HEK293 (cell line): ENCODE results near the gene PTMA.

ENCODE experiments used
- CTCF ChIA-PET: fragments of 350-600 bp; formaldehyde crosslinking; extraction: SDS; loops from one replicate; lab custom pipeline; 2021; ENCODE audit warnings: antibody characterized with exemption; lab: Yijun Ruan, JAX
- POLR2A ChIA-PET: fragments of 300-600 bp; formaldehyde crosslinking; extraction: SDS; loops from one replicate; lab custom pipeline; 2020; ENCODE audit warnings: antibody characterized with exemption, inconsistent platforms; lab: Yijun Ruan, JAX
- H3K27ac ChIP-seq: fragments of 200-500 bp; sonication (Bioruptor generic); 2 replicates; pipeline ENCODE4 v1.5.1; 2014; ENCODE audit warnings: low read depth, low read length, control low read depth, inconsistent platforms; ENCODE audit errors: extremely low read depth
- H3K36me3 ChIP-seq, 2 experiments: fragments of 200-500 bp in 1 of 2; sonication (Bioruptor generic) in 1 of 2; 1 replicate in 1 of 2; 2 replicates in 1 of 2; pipeline ENCODE4 v1.5.1; 2014 to 2017; ENCODE audit warnings: inconsistent platforms in 2 of 2, low read length in 2 of 2; ENCODE audit not compliant: control insufficient read depth in 2 of 2, insufficient read depth in 1 of 2
- H3K4me1 ChIP-seq: fragments of 200-500 bp; sonication (Bioruptor generic); 2 replicates; pipeline ENCODE4 v1.5.1; 2014; ENCODE audit warnings: mild to moderate bottlenecking, low read length, inconsistent platforms; ENCODE audit not compliant: control insufficient read depth, insufficient read depth
- H3K4me3 ChIP-seq: 2 replicates; pipeline ENCODE4 v1.5.1; 2011; ENCODE audit warnings: low read depth, mild to moderate bottlenecking, control low read depth, low read length, moderate library complexity
- H3K9me3 ChIP-seq: fragments of 200-500 bp; sonication (Bioruptor generic); 2 replicates; pipeline ENCODE4 v1.5.1; 2014; ENCODE audit warnings: low read depth, low read length, inconsistent platforms; ENCODE audit not compliant: control insufficient read depth, insufficient read depth
- GLIS1 ChIP-seq: fragments of 450-650 bp; formaldehyde crosslinking; IDR thresholded peaks from 2 replicates; pipeline ENCODE4 v1.5.1; 2016; ENCODE audit warnings: missing biosample characterization, missing genetic modification characterization
- HOXA7 ChIP-seq: sonication (generic); formaldehyde crosslinking; IDR thresholded peaks from 2 replicates; pipeline ENCODE4 v1.8.1; 2022; ENCODE audit warnings: missing genetic modification reagents, borderline replicate concordance
- HOXD13 ChIP-seq: sonication (generic); formaldehyde crosslinking; IDR thresholded peaks from 2 replicates; pipeline ENCODE4 v1.8.0; 2022; ENCODE audit warnings: missing genetic modification reagents, borderline replicate concordance
- KLF16 ChIP-seq: fragments of 450-650 bp; formaldehyde crosslinking; IDR thresholded peaks from 2 replicates; pipeline ENCODE4 v1.5.1; 2017; ENCODE audit warnings: missing biosample characterization, missing genetic modification characterization
- OSR2 ChIP-seq: fragments of 450-650 bp; formaldehyde crosslinking; IDR thresholded peaks from 2 replicates; pipeline ENCODE4 v1.5.1; 2016; ENCODE audit warnings: missing biosample characterization, missing genetic modification characterization
- RBAK ChIP-seq: fragments of 450-650 bp; formaldehyde crosslinking; IDR thresholded peaks from 2 replicates; pipeline ENCODE4 v1.5.1; 2016; ENCODE audit warnings: missing biosample characterization, missing genetic modification characterization
- SCRT2 ChIP-seq: fragments of 450-650 bp; formaldehyde crosslinking; IDR thresholded peaks from 2 replicates; pipeline ENCODE4 v1.5.1; 2016; ENCODE audit warnings: missing biosample characterization, missing genetic modification characterization
- ZBTB17 ChIP-seq: fragments of 450-650 bp; formaldehyde crosslinking; IDR thresholded peaks from 2 replicates; pipeline ENCODE4 v1.5.1; 2016; ENCODE audit warnings: missing biosample characterization, missing genetic modification characterization
- ZFP69B ChIP-seq: fragments of 450-650 bp; formaldehyde crosslinking; IDR thresholded peaks from 2 replicates; pipeline ENCODE4 v1.5.1; 2016; ENCODE audit warnings: missing biosample characterization, missing genetic modification characterization
- ZIC2 ChIP-seq: fragments of 450-650 bp; formaldehyde crosslinking; IDR thresholded peaks from 2 replicates; pipeline ENCODE4 v1.5.1; 2016; ENCODE audit warnings: missing biosample characterization, missing genetic modification characterization
- ZNF121 ChIP-seq: fragments of 450-650 bp; formaldehyde crosslinking; IDR thresholded peaks from 2 replicates; pipeline ENCODE4 v1.5.1; 2016; ENCODE audit warnings: missing biosample characterization, missing genetic modification characterization
- ZNF138 ChIP-seq: fragments of 450-650 bp; formaldehyde crosslinking; IDR thresholded peaks from 2 replicates; pipeline ENCODE4 v1.5.1; 2016; ENCODE audit warnings: missing biosample characterization, missing genetic modification characterization, borderline replicate concordance
- ZNF140 ChIP-seq: fragments of 450-650 bp; formaldehyde crosslinking; IDR thresholded peaks from 2 replicates; pipeline ENCODE4 v1.5.1; 2016; ENCODE audit warnings: missing biosample characterization, missing genetic modification characterization
- ZNF19 ChIP-seq: fragments of 450-650 bp; formaldehyde crosslinking; IDR thresholded peaks from 2 replicates; pipeline ENCODE4; 2016; ENCODE audit warnings: missing biosample characterization, missing genetic modification characterization, low read depth
- ZNF23 ChIP-seq: fragments of 450-650 bp; formaldehyde crosslinking; IDR thresholded peaks from 2 replicates; pipeline ENCODE4 v1.5.1; 2016; ENCODE audit warnings: missing biosample characterization, missing genetic modification characterization, borderline replicate concordance
- ZNF350 ChIP-seq: fragments of 450-650 bp; formaldehyde crosslinking; IDR thresholded peaks from 2 replicates; pipeline ENCODE4 v1.5.0; 2017; ENCODE audit warnings: missing biosample characterization, mild to moderate bottlenecking, missing genetic modification characterization
- ZNF354C ChIP-seq: fragments of 450-650 bp; formaldehyde crosslinking; IDR thresholded peaks from 2 replicates; pipeline ENCODE4 v1.5.1; 2016; ENCODE audit warnings: missing biosample characterization, missing genetic modification characterization, low read depth, borderline replicate concordance
- ZNF37A ChIP-seq: fragments of 450-650 bp; IDR thresholded peaks from 2 replicates; pipeline ENCODE4 v1.5.1; 2018; ENCODE audit warnings: missing biosample characterization, missing genetic modification characterization
- ZNF391 ChIP-seq: fragments of 450-650 bp; formaldehyde crosslinking; IDR thresholded peaks from 2 replicates; pipeline ENCODE4 v1.5.1; 2016; ENCODE audit warnings: low read depth, missing biosample characterization, missing genetic modification characterization, borderline replicate concordance
- ZNF404 ChIP-seq: fragments of 450-650 bp; formaldehyde crosslinking; IDR thresholded peaks from 2 replicates; pipeline ENCODE4 v1.5.1; 2017; ENCODE audit warnings: missing biosample characterization, missing genetic modification characterization
- ZNF426 ChIP-seq: fragments of 450-650 bp; formaldehyde crosslinking; IDR thresholded peaks from 2 replicates; pipeline ENCODE4 v1.5.1; 2017; ENCODE audit warnings: missing biosample characterization, missing genetic modification characterization, mild to moderate bottlenecking, inconsistent platforms, moderate library complexity
- ZNF473 ChIP-seq: fragments of 450-650 bp; formaldehyde crosslinking; IDR thresholded peaks from 2 replicates; pipeline ENCODE4 v1.5.1; 2017; ENCODE audit warnings: missing biosample characterization, missing genetic modification characterization
- ZNF488 ChIP-seq: fragments of 450-650 bp; formaldehyde crosslinking; IDR thresholded peaks from 2 replicates; pipeline ENCODE4 v1.5.1; 2016; ENCODE audit warnings: missing biosample characterization, missing genetic modification characterization
- ZNF530 ChIP-seq: fragments of 450-650 bp; formaldehyde crosslinking; IDR thresholded peaks from 2 replicates; pipeline ENCODE4 v1.5.1; 2016; ENCODE audit warnings: low read depth, missing biosample characterization, missing genetic modification characterization
- ZNF548 ChIP-seq: fragments of 450-650 bp; formaldehyde crosslinking; IDR thresholded peaks from 2 replicates; pipeline ENCODE4 v1.5.1; 2016; ENCODE audit warnings: missing biosample characterization, missing genetic modification characterization
- ZNF621 ChIP-seq: fragments of 450-650 bp; formaldehyde crosslinking; IDR thresholded peaks from 2 replicates; pipeline ENCODE4 v1.5.1; 2017; ENCODE audit warnings: missing biosample characterization, missing genetic modification characterization
- ZNF670 ChIP-seq: fragments of 450-650 bp; formaldehyde crosslinking; IDR thresholded peaks from 2 replicates; pipeline ENCODE4 v1.5.1; 2016; ENCODE audit warnings: missing biosample characterization, missing genetic modification characterization, low read depth
- ZNF704 ChIP-seq: fragments of 450-650 bp; formaldehyde crosslinking; IDR thresholded peaks from 2 replicates; pipeline ENCODE4 v1.5.1; 2016; ENCODE audit warnings: missing biosample characterization, missing genetic modification characterization
- ZNF76 ChIP-seq: fragments of 450-650 bp; formaldehyde crosslinking; IDR thresholded peaks from 2 replicates; pipeline ENCODE4; 2016; ENCODE audit warnings: low read depth, missing biosample characterization, missing genetic modification characterization, borderline replicate concordance
- ZNF768 ChIP-seq: fragments of 450-650 bp; formaldehyde crosslinking; IDR thresholded peaks from 2 replicates; pipeline ENCODE4 v1.5.1; 2018; ENCODE audit warnings: missing biosample characterization, mild to moderate bottlenecking, missing genetic modification characterization
- ZNF776 ChIP-seq: fragments of 450-650 bp; formaldehyde crosslinking; IDR thresholded peaks from 2 replicates; pipeline ENCODE4 v1.5.0; 2017; ENCODE audit warnings: missing biosample characterization, missing genetic modification characterization, borderline replicate concordance
- ZNF777 ChIP-seq: fragments of 450-650 bp; formaldehyde crosslinking; IDR thresholded peaks from 2 replicates; pipeline ENCODE4 v1.5.1; 2017; ENCODE audit warnings: missing biosample characterization, missing genetic modification characterization, borderline replicate concordance
- ZNF843 ChIP-seq: fragments of 450-650 bp; formaldehyde crosslinking; IDR thresholded peaks from 2 replicates; pipeline ENCODE4 v1.5.1; 2016; ENCODE audit warnings: missing biosample characterization, missing genetic modification characterization
- ZSCAN30 ChIP-seq: fragments of 450-650 bp; IDR thresholded peaks from 2 replicates; pipeline ENCODE4 v1.5.1; 2018; ENCODE audit warnings: missing biosample characterization, mild to moderate bottlenecking, missing genetic modification characterization, moderate library complexity
- TF ChIP-seq, protein P1 (sequence below): fragments of 450-650 bp; formaldehyde crosslinking; IDR thresholded peaks from 2 replicates; pipeline ENCODE4 v1.5.1; 2016; ENCODE audit warnings: missing biosample characterization, missing genetic modification characterization

The PTMA gene

GRCh38 chr2:231709981-231710798, 1.9 kb downstream of the PTMA start (continued):
- TF ChIP-seq, protein P1, sequence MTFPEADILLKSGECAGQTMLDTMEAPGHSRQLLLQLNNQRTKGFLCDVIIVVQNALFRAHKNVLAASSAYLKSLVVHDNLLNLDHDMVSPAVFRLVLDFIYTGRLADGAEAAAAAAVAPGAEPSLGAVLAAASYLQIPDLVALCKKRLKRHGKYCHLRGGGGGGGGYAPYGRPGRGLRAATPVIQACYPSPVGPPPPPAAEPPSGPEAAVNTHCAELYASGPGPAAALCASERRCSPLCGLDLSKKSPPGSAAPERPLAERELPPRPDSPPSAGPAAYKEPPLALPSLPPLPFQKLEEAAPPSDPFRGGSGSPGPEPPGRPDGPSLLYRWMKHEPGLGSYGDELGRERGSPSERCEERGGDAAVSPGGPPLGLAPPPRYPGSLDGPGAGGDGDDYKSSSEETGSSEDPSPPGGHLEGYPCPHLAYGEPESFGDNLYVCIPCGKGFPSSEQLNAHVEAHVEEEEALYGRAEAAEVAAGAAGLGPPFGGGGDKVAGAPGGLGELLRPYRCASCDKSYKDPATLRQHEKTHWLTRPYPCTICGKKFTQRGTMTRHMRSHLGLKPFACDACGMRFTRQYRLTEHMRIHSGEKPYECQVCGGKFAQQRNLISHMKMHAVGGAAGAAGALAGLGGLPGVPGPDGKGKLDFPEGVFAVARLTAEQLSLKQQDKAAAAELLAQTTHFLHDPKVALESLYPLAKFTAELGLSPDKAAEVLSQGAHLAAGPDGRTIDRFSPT (tag by site-specific recombination): no peak
- TF ChIP-seq HOXD13 (CRISPR knock-in tag) (no peak; the same call in 1 of the 2 replicates), ZNF426 (no peak; the same call in 1 of the 2 replicates), ZNF488 (tag by site-specific recombination) (no peak), ZNF670 (tag by site-specific recombination) (no peak), ZNF350 (tag by site-specific recombination) (no peak), OSR2 (tag by site-specific recombination) (no peak), HOXA7 (CRISPR knock-in tag) (no peak; the same call in 1 of the 2 replicates), ZNF776 (no peak), SCRT2 (tag by site-specific recombination) (peak; percentile 77), ZSCAN30 (peak; percentile 48; the same call in 1 of the 2 replicates), ZNF354C (tag by site-specific recombination) (no peak), ZNF19 (tag by site-specific recombination) (no peak), ZNF404 (tag by site-specific recombination) (no peak), ZNF548 (tag by site-specific recombination) (no peak), ZNF23 (no peak), RBAK (tag by site-specific recombination) (no peak), ZBTB17 (peak; percentile 61), ZNF37A (tag by site-specific recombination) (no peak), ZNF138 (tag by site-specific recombination) (no peak)

DNA sequence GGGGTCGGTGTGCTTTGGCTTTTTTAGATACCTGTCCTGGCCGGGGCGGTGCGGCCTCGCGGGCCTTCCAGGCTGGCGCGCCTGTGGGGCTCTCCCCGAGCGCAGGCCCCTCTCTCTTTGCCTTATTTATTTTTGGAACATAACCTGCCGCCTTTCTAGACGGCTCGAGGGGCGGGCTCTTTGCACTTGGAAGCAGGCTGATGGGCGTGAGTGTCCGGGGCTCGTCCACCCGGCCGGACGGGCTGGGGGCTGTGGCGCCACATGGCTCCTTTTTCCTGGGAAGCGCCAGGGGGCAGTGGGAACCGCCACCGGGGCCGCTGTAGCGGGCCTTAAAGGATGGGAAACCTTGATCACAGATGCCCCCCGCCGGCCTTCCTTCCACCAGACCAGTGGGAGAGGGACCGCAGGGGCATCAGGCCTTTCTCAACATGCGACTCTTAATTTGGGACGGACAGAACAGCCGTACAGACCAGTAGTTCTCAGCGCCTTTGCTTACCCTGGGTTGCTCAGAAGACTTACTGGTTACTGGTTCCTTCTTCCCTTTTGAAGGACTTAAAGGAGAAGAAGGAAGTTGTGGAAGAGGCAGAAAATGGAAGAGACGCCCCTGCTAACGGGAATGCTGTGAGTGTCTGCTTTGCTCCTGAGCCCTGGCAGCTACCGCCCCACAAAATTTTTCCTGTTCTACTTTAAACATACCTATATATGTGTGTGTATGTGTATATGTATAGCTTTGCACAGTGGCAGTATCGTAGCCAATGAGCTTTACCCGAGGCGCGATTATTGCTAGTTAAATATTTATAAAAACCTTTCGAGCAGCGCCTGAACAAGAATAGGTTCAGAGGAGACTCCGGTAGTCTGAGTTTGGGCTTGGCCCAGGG, 2.7 kb downstream of the PTMA start:
- Histone ChIP-seq H3K4me3 (peak overlapping the region; percentile 94), H3K9me3 (no peaks in the 10 kb centered on the region), H3K4me1 (peaks cover 10% of the 10 kb centered on the region), H3K36me3 (peaks cover 6 to 54% of the 10 kb centered on the region in 2 experiments; a peak in 2 of 3 replicates), H3K27ac (peak overlapping the region; percentile 96)
- POLR2A ChIA-PET: no interaction called here
- CTCF ChIA-PET: interaction anchor here (0.7 to 1.8 kb wide), 5 partner anchors 34 to 101 kb away, joined by 3 to 10 read pairs (median 6); no protein-coding TSS in a partner anchor
- no peak for TF ChIP-seq ZNF121
- TF ChIP-seq ZNF530 (tag by site-specific recombination): no peak
- no peak for TF ChIP-seq ZNF704
- TF ChIP-seq ZFP69B: no peak
- TF ChIP-seq ZNF621 (tag by site-specific recombination): no peak
- no peak for TF ChIP-seq ZNF843 (tag by site-specific recombination)
- TF ChIP-seq ZNF76 (tag by site-specific recombination): no peak
- TF ChIP-seq ZIC2 (tag by site-specific recombination): peak; percentile 55
- TF ChIP-seq ZNF768 (tag by site-specific recombination): no peak
- no peak for TF ChIP-seq ZNF777 (tag by site-specific recombination)
- TF ChIP-seq KLF16 (tag by site-specific recombination): no peak
- peak; percentile 19; the same call in 1 of the 2 replicates for TF ChIP-seq GLIS1
- TF ChIP-seq ZNF140 (tag by site-specific recombination): no peak
- no peak for TF ChIP-seq ZNF473 (tag by site-specific recombination)
- no peak for TF ChIP-seq ZNF391 (tag by site-specific recombination)
